ENCODE measurements around the gene CPNE8. TPM values are rescaled to one million over a fixed set of nuclear protein-coding genes. Genes with fewer than 3 reads are reported as not detected.
A peak's percentile ranks its signal among the peaks of the same experiment; 100 is the strongest.

CPNE8 gene
- total RNA-seq, 2 donors from 2014 or later, result 30.6 to 32.4 TPM

- intact Hi-C loops (cut with DNase I, micrococcal nuclease), result no loop called here
Measured at GRCh38 chr12:38904537-38905479, 583 bp downstream of the CPNE8 start.

DNA sequence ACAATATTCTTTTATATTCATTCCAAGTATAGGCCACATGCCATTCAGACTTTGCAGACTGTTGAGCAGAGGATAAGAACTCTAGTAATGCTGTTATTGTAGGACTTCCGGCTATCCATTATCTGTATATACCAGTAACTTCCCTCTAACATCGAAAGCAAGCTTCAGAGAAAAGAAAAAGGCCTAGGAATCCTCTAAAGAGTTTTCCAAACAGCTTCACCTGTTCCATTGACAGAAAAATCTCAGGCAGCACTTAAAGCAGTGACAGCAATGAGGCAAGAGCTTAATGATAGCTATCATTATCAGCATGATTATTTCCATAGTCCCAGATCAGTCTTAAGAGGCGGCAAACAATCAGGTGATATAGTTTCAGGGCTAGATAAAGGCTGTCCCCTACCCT, 1.8 kb downstream of the CPNE8 start:
- no peak for ATAC-seq
- no peak for DNase-seq
- intact Hi-C loops (cut with DNase I, micrococcal nuclease), result no loop called here

More at GRCh38 chr12:38904537-38905479, 583 bp downstream of the CPNE8 start:
- peak; percentile 86 for ATAC-seq
- DNase-seq, result peak; percentile 82 to 93

DNA sequence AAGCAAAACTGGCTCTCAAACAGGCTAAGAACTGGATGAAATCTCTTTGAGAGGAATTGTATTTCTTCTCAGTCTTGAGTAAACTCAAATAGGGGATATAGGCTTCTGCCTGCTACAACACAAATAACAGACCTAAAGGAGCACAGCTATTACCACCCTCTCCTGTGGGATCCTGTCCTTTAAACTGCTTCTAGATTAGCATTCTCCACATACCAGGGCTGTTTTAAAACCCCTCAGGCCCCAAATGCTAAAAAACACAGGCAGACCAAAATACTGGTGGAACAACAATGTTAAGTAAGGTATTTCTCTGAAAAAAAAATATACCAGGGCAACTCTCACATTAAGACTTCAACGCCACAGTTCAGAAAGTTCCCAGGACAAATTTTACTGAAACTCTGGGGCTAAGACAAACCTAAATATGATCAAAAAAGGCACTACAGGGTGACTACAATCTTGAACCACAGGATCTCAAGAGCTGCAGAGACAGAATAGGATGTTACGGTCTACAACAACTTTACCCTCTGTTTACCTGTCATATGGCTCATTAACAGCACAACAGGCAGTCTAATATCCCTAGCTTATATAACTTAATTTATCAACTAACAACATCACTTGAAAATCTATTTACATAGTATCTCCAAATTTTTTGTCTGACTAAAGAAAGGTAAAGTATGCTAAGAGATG, 7.2 kb downstream of the CPNE8 start:
- ATAC-seq, result no peak
- no peak for DNase-seq
- intact Hi-C loops (cut with DNase I, micrococcal nuclease), result no loop called here

GRCh38 chr12:38895446-38895845, 9.9 kb downstream of the CPNE8 start:
- DNase-seq, result no peak
- no peak for ATAC-seq

DNA sequence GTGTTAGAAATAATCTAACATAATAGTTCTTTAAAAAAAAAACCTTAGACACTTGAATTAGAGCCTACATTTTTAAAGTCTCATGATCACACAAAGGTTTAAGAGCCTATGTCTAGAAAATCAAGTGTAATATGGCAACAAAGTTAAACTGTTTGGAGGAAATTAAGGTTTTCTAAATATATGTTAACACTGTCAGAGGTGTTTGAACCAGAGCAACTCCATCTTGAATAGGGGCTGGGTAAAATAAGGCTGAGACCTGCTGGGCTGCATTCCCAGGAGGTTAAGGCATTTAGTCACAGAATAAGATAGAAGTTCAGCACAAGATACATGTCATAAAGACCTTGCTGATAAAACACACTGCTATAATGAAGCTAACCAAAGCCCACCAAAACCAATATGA, 12.4 kb downstream of the CPNE8 start:
- DNase-seq (no peak), ATAC-seq (no peak)
- intact Hi-C loops (cut with DNase I, micrococcal nuclease), result no loop called here

More at GRCh38 chr12:38895446-38895845, 9.9 kb downstream of the CPNE8 start:
- intact Hi-C loops (cut with DNase I, micrococcal nuclease), result no loop called here

DNA sequence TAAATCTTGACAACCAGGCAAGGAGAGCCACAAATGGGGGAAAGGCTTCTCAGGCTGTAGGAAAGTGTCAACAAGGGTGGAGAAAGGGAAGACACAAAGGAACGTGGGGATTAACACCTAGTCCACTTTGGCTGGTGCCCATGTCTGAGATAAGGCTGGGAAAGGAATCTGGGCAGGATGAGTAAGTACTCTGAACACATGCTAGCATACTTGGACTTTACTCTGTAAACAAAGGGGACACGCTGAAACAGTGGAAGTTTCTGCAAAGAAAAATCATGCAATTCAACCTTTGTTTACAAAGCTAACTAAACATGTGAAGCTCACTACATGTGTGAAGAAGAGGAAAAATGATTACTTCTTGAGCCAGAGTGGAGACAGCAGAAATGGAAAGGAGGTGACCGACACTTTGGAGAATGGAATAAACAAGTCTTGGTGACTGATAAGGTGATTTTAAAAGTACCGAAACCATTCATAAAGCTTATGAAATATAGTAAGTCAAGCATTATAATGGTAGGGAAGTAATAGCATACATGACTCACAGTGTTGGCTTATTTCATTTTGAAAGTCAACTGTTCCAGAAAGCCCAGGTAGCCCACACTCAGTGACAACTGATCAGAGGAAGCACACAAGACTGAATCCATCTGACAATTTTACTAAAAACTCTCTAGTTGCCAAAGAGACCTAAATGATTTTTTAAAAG, 13.2 kb downstream of the CPNE8 start:
- intact Hi-C loops (cut with DNase I, micrococcal nuclease), result no loop called here
- peak; percentile 46 to 80 for DNase-seq
- peak; percentile 96 for ATAC-seq

DNA sequence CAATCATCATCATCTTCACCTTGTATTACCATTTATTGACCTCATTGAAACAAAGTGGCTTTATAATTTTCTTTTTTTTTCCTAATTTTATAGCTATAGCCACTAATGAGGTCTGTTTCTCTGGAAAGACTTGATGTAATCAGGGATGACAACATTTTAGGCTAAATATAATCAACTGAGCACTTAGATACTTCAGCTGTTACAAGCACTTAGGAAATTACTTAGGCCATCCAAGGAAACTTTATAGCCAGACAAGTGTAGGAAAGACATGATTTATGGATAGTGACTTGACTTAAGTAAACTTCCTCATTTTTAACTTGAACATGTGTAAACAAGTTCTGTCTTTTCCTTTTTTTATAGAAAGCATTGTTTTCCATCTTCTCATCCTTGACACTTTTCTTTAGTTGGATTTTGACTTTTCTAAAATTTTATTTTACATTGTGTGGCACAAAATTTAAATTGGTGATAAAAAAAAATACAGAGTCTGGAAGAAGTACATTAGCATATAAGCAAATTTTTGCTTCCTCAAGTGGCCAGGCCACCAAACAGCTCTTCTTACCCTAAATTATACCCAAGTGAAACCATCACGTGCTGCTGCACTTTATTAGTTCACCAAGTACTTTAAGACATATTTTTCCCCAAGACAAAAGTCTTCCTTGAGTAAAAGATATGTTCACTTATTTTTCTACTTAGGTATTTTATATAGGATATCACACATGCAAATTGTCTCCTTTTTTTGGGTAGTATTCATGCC, 15.1 kb downstream of the CPNE8 start:
- intact Hi-C loops (cut with DNase I, micrococcal nuclease), result no loop called here

DNA sequence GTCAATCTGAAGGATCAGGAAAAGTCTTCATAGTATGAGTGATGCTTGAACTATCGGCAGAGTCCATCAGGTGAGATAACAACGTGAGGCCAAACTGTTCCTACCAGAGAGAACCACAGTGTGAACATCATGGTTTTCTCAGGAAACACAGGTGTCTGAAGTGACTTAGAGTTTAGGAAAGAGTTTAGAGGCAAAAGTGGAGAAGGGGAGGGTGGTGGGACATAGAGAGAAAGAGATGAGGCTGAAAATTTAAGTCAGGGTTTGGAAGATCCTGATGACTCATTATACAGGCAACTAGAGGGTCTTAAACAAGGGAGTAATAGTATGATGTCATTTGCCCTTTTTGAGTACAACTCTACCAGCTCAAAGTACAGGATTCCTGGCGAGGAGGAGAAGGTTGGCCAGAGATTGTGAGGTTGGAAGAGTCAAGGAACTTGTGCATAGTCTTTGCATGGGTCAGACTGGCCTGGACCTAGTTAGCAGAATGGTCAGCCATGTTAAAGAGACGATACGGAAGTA, 16.0 kb downstream of the CPNE8 start:
- ATAC-seq (no peak), DNase-seq (no peak)
- intact Hi-C loops (cut with DNase I, micrococcal nuclease), result no loop called here

More for the DNA sequence above, 15.1 kb downstream of the CPNE8 start:
- DNase-seq (no peak), ATAC-seq (peak; percentile 39)

DNA sequence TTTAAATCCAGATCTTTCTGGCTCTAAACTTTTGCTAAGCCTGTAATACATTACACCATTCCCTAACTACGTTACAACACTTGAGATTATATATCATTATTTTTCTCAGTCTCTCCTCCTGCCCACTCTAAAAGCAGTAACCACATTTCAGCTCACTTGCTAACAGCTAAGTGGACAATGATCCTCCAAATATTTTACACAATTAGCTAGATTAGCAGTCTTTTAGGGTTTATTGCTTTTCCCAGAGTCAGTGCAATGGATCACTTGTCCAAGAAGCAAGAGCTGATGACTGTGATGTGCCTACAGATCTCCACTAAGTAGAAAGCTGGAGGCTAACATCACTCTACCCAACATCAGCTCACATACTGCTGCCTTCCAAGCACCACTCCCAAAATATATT, 17.6 kb downstream of the CPNE8 start:
- intact Hi-C loops (cut with DNase I, micrococcal nuclease), result no loop called here
- ATAC-seq, result no peak
- no peak for DNase-seq

- intact Hi-C loops (cut with DNase I, micrococcal nuclease), result no loop called here
- ATAC-seq, result no peak
- DNase-seq, result no peak
Measured at GRCh38 chr12:38886931-38887330, 18.5 kb downstream of the CPNE8 start.

DNA sequence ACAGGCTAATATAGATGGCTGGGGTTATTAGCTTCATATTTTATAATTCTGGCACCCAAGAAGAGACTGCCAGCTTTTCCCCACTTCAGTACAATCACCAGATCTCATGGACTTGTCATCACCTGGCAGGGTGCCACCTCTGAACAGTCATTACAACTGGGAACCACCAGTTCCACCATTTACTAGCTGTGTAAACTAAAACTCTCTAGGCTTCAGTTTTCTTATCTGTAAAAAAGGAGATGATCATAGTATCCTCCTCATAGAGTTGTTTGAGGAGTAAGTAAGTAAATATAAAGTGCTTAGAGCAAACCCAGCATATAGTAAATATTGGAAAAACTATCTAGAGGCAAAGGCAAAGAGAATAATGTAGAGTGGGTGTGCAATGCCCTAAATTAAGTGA, 19.3 kb downstream of the CPNE8 start:
- DNase-seq, result peak; percentile 87 to 92
- intact Hi-C loops (cut with DNase I, micrococcal nuclease), result no loop called here
- ATAC-seq, result peak; percentile 87

- DNase-seq (no peak), ATAC-seq (peak; percentile 74)
- intact Hi-C loops (cut with DNase I, micrococcal nuclease), result no loop called here
Measured at GRCh38 chr12:38884666-38885065, 20.7 kb downstream of the CPNE8 start.

- ATAC-seq (no peak), DNase-seq (no peak)
- intact Hi-C loops (cut with DNase I, micrococcal nuclease), result no loop called here
Measured at GRCh38 chr12:38883629-38884134, 21.7 kb downstream of the CPNE8 start.

GRCh38 chr12:38880288-38880687, 25.1 kb downstream of the CPNE8 start:
- DNase-seq, result no peak
- ATAC-seq, result peak; percentile 44
- intact Hi-C loops (cut with DNase I, micrococcal nuclease), result no loop called here

DNA sequence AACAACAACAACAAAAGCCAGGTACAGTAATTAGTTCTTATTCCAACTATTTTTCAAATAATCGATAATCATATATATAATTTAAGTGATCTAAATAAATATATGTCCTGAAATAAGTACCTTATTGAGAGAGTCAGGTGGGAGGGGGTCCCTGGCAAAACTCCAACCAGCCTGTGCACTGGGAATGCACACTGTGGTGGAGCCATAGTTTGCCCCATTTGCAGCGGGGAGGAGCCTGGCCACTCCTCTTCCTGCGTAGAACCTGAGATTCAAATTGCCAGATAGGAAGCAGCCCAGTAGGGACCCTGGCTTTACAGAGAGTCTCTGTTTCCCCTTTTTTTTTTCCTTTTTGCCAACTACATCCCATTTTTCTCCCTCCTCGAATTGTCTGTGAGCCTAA, 26.4 kb downstream of the CPNE8 start:
- ATAC-seq (no peak), DNase-seq (no peak)
- intact Hi-C loops (cut with DNase I, micrococcal nuclease), result no loop called here

DNA sequence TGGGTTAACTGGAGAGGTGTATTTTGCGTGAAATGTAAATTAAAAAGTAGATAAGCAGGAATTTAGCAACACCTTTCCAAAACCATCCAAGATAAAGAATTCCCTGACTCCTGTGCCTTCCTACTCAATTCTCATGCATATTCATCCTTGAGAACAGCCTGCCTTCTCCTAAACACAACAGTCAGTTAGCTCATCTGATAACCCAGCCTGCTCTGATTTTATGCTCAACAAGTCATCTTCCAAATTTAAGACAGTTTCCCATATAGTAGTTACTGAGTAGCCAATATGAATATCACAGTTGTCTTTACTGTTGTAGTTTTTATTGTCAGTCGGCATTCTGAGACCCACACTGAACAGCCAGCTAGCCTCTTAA, 27.1 kb downstream of the CPNE8 start:
- intact Hi-C loops (cut with DNase I, micrococcal nuclease), result no loop called here
- no peak for DNase-seq
- peak; percentile 25 for ATAC-seq

DNA sequence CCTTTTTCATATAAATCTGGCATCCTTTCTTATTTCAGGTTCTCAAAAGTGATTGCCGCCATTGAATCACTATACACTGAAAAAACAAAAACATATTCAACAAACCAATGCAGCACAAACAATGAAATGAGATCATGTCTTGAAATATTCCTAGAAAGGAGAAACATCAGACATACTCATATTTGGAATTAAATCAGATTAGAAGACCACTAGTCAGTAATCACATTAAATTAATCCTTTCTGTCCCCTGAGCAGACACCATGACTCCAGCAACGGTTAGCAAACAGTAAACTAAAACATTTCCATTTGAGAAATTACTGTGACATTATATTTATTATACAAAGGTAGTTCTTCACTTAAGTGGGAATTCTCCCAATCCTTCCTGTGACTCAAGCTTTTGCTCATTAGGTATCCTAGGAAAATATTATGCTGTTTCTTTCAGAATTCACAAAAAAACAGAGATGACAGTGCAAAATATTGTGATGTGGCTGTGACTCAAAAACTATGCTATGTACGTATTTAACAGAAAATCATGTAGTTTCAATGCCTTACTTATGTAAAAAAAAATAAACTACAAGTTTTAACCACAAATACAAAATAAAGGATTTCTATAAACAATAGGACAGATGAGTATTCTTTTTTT, 29.7 kb downstream of the CPNE8 start:
- DNase-seq, result no peak
- intact Hi-C loops (cut with DNase I, micrococcal nuclease), result no loop called here
- ATAC-seq, result no peak

DNA sequence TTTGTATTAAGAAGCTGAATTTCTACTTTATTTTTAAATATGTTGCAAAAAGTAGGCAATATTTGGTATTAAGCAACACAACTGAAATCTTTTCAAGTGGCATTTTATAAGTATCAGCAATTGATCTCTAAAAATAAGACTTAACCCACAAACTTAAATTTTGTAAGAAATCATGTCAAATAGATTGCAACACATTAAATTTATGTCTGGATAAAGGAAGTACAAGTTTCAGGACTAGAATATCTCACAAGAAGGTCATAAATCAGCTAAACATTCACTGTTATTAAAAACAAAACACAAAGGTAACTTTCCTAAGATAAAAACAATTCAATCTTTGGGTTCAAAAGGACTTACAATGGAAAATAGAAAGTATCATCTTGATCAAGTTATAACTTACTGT, 32.8 kb downstream of the CPNE8 start:
- no peak for DNase-seq

More for the DNA sequence above, 32.8 kb downstream of the CPNE8 start:
- ATAC-seq, result no peak
- intact Hi-C loops (cut with DNase I, micrococcal nuclease), result no loop called here
